ENCODE data around the gene TBC1D10A. TPM values are rescaled to one million over a fixed set of nuclear protein-coding genes. Genes with fewer than 3 reads are reported as not detected.

Gene TBC1D10A
- total and polyA plus RNA-seq, 2 donors (not counting 1 experiment from before 2014, with no cell fraction given), result 10.8 to 11.7 TPM

GRCh38 chr22:30306627-30307011 is 20.1 kb downstream of the TBC1D10A start:
- H4K20me1 ChIP-seq (ENCODE audit: control insufficient read depth, extremely low read depth, insufficient read depth, low read length), result peaks cover 2% of the 10 kb centered on the region
- H3K9ac ChIP-seq (ENCODE audit: insufficient read depth, low read length), result no peak overlapping the region
- H3K36me3 ChIP-seq (ENCODE audit: control insufficient read depth, insufficient read depth, low read length), result peaks cover 7% of the 10 kb centered on the region
- no peaks in the 10 kb centered on the region for H3K27me3 ChIP-seq (ENCODE audit: control insufficient read depth, insufficient read depth, low read length)
- no peak for DNase-seq (ENCODE audit: low read depth in 2 of 2)
- peaks cover 15% of the 10 kb centered on the region for H3K79me2 ChIP-seq (ENCODE audit: control insufficient read depth, insufficient read depth, low read length)
- H3K4me1 ChIP-seq (ENCODE audit: control insufficient read depth, extremely low read depth, insufficient read depth, low read length), result peaks cover 47% of the 10 kb centered on the region
- TF ChIP-seq CTCF (conservative IDR thresholded peaks at IDR 0.05 in 1 of 2, IDR thresholded peaks at IDR 0.05 in 1 of 2; ENCODE audit: low read depth in 1 of 2, low read length in 2 of 2) (no peak), EZH2 (IDR thresholded peaks at IDR 0.05; ENCODE audit: low read length, missing control alignments) (no peak)
- no peak overlapping the region for H3K4me3 ChIP-seq (replicated peaks in 1 of 4; ENCODE audit: control extremely low read depth in 1 of 4, insufficient read depth in 1 of 4, low read depth in 3 of 4, low read length in 4 of 4)
- H2AFZ ChIP-seq (ENCODE audit: low read length), result no peak overlapping the region
- H3K27ac ChIP-seq (ENCODE audit: insufficient read depth, low read length), result no peak overlapping the region
- H3K9me3 ChIP-seq (ENCODE audit: control insufficient read depth, insufficient read depth, low read depth, low read length), result no peaks in the 10 kb centered on the region
- no peak overlapping the region for H3K4me2 ChIP-seq (ENCODE audit: extremely low read depth, insufficient read depth, low read length)

- H3K36me3 ChIP-seq (ENCODE audit: control insufficient read depth, insufficient read depth, low read length), result peaks cover 7% of the 10 kb centered on the region
- no peaks in the 10 kb centered on the region for H3K27me3 ChIP-seq (ENCODE audit: control insufficient read depth, insufficient read depth, low read length)
- no peak overlapping the region for H3K27ac ChIP-seq (ENCODE audit: insufficient read depth, low read length)
- H3K4me1 ChIP-seq (ENCODE audit: control insufficient read depth, extremely low read depth, insufficient read depth, low read length), result peaks cover 41% of the 10 kb centered on the region
- H3K9ac ChIP-seq (ENCODE audit: insufficient read depth, low read length), result no peak overlapping the region
- H3K79me2 ChIP-seq (ENCODE audit: control insufficient read depth, insufficient read depth, low read length), result peaks cover 12% of the 10 kb centered on the region
- H3K4me3 ChIP-seq (replicated peaks in 1 of 4; ENCODE audit: control extremely low read depth in 1 of 4, insufficient read depth in 1 of 4, low read depth in 3 of 4, low read length in 4 of 4), result no peak overlapping the region
- no peak for DNase-seq (ENCODE audit: low read depth in 2 of 2)
- H2AFZ ChIP-seq (ENCODE audit: low read length), result no peak overlapping the region
- no peak overlapping the region for H3K4me2 ChIP-seq (ENCODE audit: extremely low read depth, insufficient read depth, low read length)
- no peaks in the 10 kb centered on the region for H3K9me3 ChIP-seq (ENCODE audit: control insufficient read depth, insufficient read depth, low read depth, low read length)
- TF ChIP-seq EZH2 (IDR thresholded peaks at IDR 0.05; ENCODE audit: low read length, missing control alignments) (no peak), CTCF (conservative IDR thresholded peaks at IDR 0.05 in 1 of 2, IDR thresholded peaks at IDR 0.05 in 1 of 2; ENCODE audit: low read depth in 1 of 2, low read length in 2 of 2) (no peak)
- H4K20me1 ChIP-seq (ENCODE audit: control insufficient read depth, extremely low read depth, insufficient read depth, low read length), result no peaks in the 10 kb centered on the region
Observed at GRCh38 chr22:30305906-30306626, 20.7 kb downstream of the TBC1D10A start.

GRCh38 chr22:30305519-30305905 is 21.2 kb downstream of the TBC1D10A start:
- peaks cover 12% of the 10 kb centered on the region for H3K79me2 ChIP-seq (ENCODE audit: control insufficient read depth, insufficient read depth, low read length)
- H3K27ac ChIP-seq (ENCODE audit: insufficient read depth, low read length), result no peak overlapping the region
- no peak for DNase-seq (ENCODE audit: low read depth in 2 of 2)
- H4K20me1 ChIP-seq (ENCODE audit: control insufficient read depth, extremely low read depth, insufficient read depth, low read length), result no peaks in the 10 kb centered on the region
- peaks cover 10% of the 10 kb centered on the region for H3K36me3 ChIP-seq (ENCODE audit: control insufficient read depth, insufficient read depth, low read length)
- TF ChIP-seq EZH2 (IDR thresholded peaks at IDR 0.05; ENCODE audit: low read length, missing control alignments), result no peak
- no peak for TF ChIP-seq CTCF (conservative IDR thresholded peaks at IDR 0.05 in 1 of 2, IDR thresholded peaks at IDR 0.05 in 1 of 2; ENCODE audit: low read depth in 1 of 2, low read length in 2 of 2)
- H3K4me3 ChIP-seq (replicated peaks in 1 of 4; ENCODE audit: control extremely low read depth in 1 of 4, insufficient read depth in 1 of 4, low read depth in 3 of 4, low read length in 4 of 4), result no peak overlapping the region
- H3K4me1 ChIP-seq (ENCODE audit: control insufficient read depth, extremely low read depth, insufficient read depth, low read length), result peaks cover 36% of the 10 kb centered on the region
- H3K9me3 ChIP-seq (ENCODE audit: control insufficient read depth, insufficient read depth, low read depth, low read length), result no peaks in the 10 kb centered on the region
- no peak overlapping the region for H3K9ac ChIP-seq (ENCODE audit: insufficient read depth, low read length)
- no peaks in the 10 kb centered on the region for H3K27me3 ChIP-seq (ENCODE audit: control insufficient read depth, insufficient read depth, low read length)
- H3K4me2 ChIP-seq (ENCODE audit: extremely low read depth, insufficient read depth, low read length), result no peak overlapping the region
- H2AFZ ChIP-seq (ENCODE audit: low read length), result no peak overlapping the region
